Esophagus muscularis mucosa (tissue), 4 donors: Measurements from ENCODE around the gene SDF2. TPM values are rescaled to one million over a fixed set of nuclear protein-coding genes. Genes with fewer than 3 reads are reported as not detected.

Experiments used
- DNase-seq: peaks from one replicate; pipeline ENCODE4 v3.0.0-alpha.2; 2017; ENCODE audit errors: extremely low spot score
- H3K27ac ChIP-seq, 4 donors: fragments of 200-600 bp; sonication (generic); replicated peaks in 1 of 4; 1 replicate in 3 of 4; 2 replicates in 1 of 4; pipeline ENCODE4 v1.5.1; 2016 to 2019; ENCODE audit warnings: mild to moderate bottlenecking in 1 of 4
- H3K27me3 ChIP-seq, 4 donors: fragments of 200-600 bp; sonication (generic); one replicate each; pipeline versions ENCODE4 v1.5.1 to v1.6.0; 2016 to 2019
- H3K36me3 ChIP-seq, 4 donors: fragments of 200-600 bp; sonication (generic); one replicate each; pipeline ENCODE4 v1.5.1; 2016 to 2019
- H3K4me1 ChIP-seq, 4 donors: fragments of 200-600 bp; sonication (generic); one replicate each; pipeline ENCODE4 v1.5.1; 2016 to 2019
- H3K4me3 ChIP-seq, 4 donors: fragments of 200-600 bp; sonication (generic); 1 replicate in 2 of 4; 2 replicates in 2 of 4; pipeline ENCODE4 v1.5.1; 2016 to 2019; ENCODE audit warnings: mild to moderate bottlenecking in 4 of 4, moderate library complexity in 1 of 4
- H3K9me3 ChIP-seq, 4 donors: fragments of 200-600 bp; sonication (generic); 1 replicate in 3 of 4; 2 replicates in 1 of 4; pipeline ENCODE4 v1.5.1; 2016 to 2019
- EP300 ChIP-seq: sonication (generic); formaldehyde crosslinking; IDR thresholded peaks from one replicate; pipeline ENCODE4 v1.6.1; 2017; ENCODE audit warnings: antibody characterized with exemption
- POLR2A ChIP-seq: fragments of 450-650 bp; IDR thresholded peaks from one replicate; pipeline ENCODE4 v1.6.1; 2017; ENCODE audit warnings: antibody characterized with exemption, moderate library complexity, mild to moderate bottlenecking, low read depth
- POLR2AphosphoS5 ChIP-seq, 2 donors: sonication (generic); formaldehyde crosslinking; IDR thresholded peaks; one replicate each; pipeline ENCODE4 v1.6.1; 2017; ENCODE audit warnings: antibody characterized with exemption in 2 of 2
- WGBS: methylation state at CpG from one replicate; pipeline ENCODE4 v1.1.5; 2018; 5-methylcytosine and 5-hydroxymethylcytosine counted together
- intact Hi-C: fragments of 100-400 bp; cut with DNase I; formaldehyde crosslinking; loops from one replicate; pipeline ENCODE4 v1.15.1; 2023
- total RNA-seq, 4 donors: library from RNA; depleted of rRNA; stranded (reverse); fragments of >200 nt; gene quantifications; one replicate each; pipeline versions ENCODE4 v1.1.0 to v1.2.1, GENCODE V29; 2016
- TF ChIP-seq, protein P1 (sequence below), 3 experiments: fragments of 200-600 bp in 2 of 3; fragments of 450-650 bp in 1 of 3; sonication (generic) in 2 of 3; IDR thresholded peaks; one replicate each; pipeline ENCODE4 v1.5.1; 2017 to 2019; ENCODE audit warnings: antibody characterized with exemption in 3 of 3, mild to moderate bottlenecking in 2 of 3, moderate library complexity in 1 of 3

SDF2 gene
- total RNA-seq, 4 donors from 2014 or later, result 39.1 to 46.7 (median 42.6) TPM

DNA sequence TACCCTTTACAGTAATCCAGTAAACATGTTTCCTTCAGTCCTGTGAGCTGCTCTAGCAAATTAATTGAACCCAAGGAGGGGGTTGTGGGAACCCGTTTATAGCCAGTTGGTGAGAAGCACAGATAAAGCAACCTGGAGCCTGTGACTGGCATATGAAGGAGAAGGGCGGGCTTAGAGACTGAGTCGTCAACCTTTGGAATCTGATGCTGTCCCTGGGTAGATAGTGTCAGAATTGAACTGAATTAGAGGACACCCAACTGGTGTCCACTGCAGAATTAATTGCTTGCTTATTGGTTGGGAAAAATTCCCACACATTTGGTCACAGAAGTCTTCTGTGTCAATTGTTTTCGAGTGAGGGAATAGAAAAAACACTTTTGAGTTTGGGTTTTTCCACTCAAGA lies 34.9 kb downstream of the SDF2 start:
- H3K27me3 ChIP-seq, result no peaks in the 10 kb centered on the region
- TF ChIP-seq, protein P1, sequence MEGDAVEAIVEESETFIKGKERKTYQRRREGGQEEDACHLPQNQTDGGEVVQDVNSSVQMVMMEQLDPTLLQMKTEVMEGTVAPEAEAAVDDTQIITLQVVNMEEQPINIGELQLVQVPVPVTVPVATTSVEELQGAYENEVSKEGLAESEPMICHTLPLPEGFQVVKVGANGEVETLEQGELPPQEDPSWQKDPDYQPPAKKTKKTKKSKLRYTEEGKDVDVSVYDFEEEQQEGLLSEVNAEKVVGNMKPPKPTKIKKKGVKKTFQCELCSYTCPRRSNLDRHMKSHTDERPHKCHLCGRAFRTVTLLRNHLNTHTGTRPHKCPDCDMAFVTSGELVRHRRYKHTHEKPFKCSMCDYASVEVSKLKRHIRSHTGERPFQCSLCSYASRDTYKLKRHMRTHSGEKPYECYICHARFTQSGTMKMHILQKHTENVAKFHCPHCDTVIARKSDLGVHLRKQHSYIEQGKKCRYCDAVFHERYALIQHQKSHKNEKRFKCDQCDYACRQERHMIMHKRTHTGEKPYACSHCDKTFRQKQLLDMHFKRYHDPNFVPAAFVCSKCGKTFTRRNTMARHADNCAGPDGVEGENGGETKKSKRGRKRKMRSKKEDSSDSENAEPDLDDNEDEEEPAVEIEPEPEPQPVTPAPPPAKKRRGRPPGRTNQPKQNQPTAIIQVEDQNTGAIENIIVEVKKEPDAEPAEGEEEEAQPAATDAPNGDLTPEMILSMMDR (IDR thresholded peaks at IDR 0.05), result no peak
- TF ChIP-seq EP300, result no peak
- H3K9me3 ChIP-seq, result no peaks in the 10 kb centered on the region
- H3K27ac ChIP-seq, result no peak overlapping the region
- H3K36me3 ChIP-seq, result peaks cover 38 to 97% (median 85%) of the 10 kb centered on the region in 4 donors
- no peaks in the 10 kb centered on the region for H3K4me1 ChIP-seq
- H3K4me3 ChIP-seq, result no peak overlapping the region
- WGBS, result 93% methylated on average over 4 of the region's 4 CpGs
- DNase-seq, result no peak
- intact Hi-C loops, result no loop called here

GRCh38 chr17:28624148-28624547 lies 37.6 kb downstream of the SDF2 start:
- no peak overlapping the region for H3K4me3 ChIP-seq
- no peaks in the 10 kb centered on the region for H3K4me1 ChIP-seq
- WGBS, result 95% methylated on average over 2 of the region's 2 CpGs
- H3K27ac ChIP-seq, result no peak overlapping the region
- H3K9me3 ChIP-seq, result no peaks in the 10 kb centered on the region
- intact Hi-C loops, result no loop called here
- H3K36me3 ChIP-seq, result peaks cover 52 to 97% (median 86%) of the 10 kb centered on the region in 4 donors
- TF ChIP-seq POLR2A, result no peak
- TF ChIP-seq, protein P1 (IDR thresholded peaks at IDR 0.05), result no peak
- TF ChIP-seq POLR2AphosphoS5 (IDR thresholded peaks at IDR 0.05), result no peak
- no peak for TF ChIP-seq EP300
- no peaks in the 10 kb centered on the region for H3K27me3 ChIP-seq
- no peak for DNase-seq

- 89% methylated on average over 4 of the region's 4 CpGs for WGBS
- TF ChIP-seq POLR2A, result no peak
- no peak for TF ChIP-seq EP300
- TF ChIP-seq POLR2AphosphoS5 (IDR thresholded peaks at IDR 0.05), result no peak
- TF ChIP-seq, protein P1 (IDR thresholded peaks at IDR 0.05), result no peak
- H3K9me3 ChIP-seq, result no peaks in the 10 kb centered on the region
- intact Hi-C loops, result no loop called here
- peaks cover 57 to 97% (median 88%) of the 10 kb centered on the region in 4 donors for H3K36me3 ChIP-seq
- no peaks in the 10 kb centered on the region for H3K4me1 ChIP-seq
- no peak overlapping the region for H3K27ac ChIP-seq
- H3K27me3 ChIP-seq, result no peaks in the 10 kb centered on the region
- no peak overlapping the region for H3K4me3 ChIP-seq
- DNase-seq, result no peak
Measured at GRCh38 chr17:28623696-28624095, 38.0 kb downstream of the SDF2 start.

DNA sequence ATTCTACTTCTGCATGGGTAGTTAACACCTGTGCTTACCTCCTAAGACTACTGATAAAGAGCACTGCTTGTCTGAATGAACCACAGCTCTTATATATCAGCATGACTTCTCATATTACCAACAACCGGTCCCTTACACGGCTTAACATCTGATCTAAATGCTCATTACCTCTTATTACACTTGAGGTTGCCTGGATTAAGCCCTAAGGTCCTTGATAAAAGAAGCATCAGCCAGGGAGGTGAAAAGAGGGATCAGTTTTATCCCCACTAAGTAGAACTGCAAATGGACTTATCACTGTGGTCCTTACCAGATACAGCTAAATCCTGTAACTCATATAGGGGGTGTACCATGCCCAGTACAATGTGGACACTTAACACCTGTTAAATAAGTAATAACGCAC lies 39.5 kb downstream of the SDF2 start:
- H3K36me3 ChIP-seq, result peaks cover 72 to 97% (median 89%) of the 10 kb centered on the region in 4 donors
- WGBS, result 97% methylated on average over 3 of the region's 3 CpGs
- no peak overlapping the region for H3K27ac ChIP-seq
- no peaks in the 10 kb centered on the region for H3K27me3 ChIP-seq
- no peak for TF ChIP-seq POLR2A
- TF ChIP-seq POLR2AphosphoS5 (IDR thresholded peaks at IDR 0.05), result no peak
- no peak for TF ChIP-seq EP300
- TF ChIP-seq, protein P1 (IDR thresholded peaks at IDR 0.05), result no peak
- intact Hi-C loops, result no loop called here
- H3K9me3 ChIP-seq, result no peaks in the 10 kb centered on the region
- no peaks in the 10 kb centered on the region for H3K4me1 ChIP-seq
- DNase-seq, result no peak
- H3K4me3 ChIP-seq, result no peak overlapping the region

- DNase-seq, result no peak
- H3K27ac ChIP-seq, result no peak overlapping the region
- H3K4me1 ChIP-seq, result no peaks in the 10 kb centered on the region
- intact Hi-C loops, result no loop called here
- no peaks in the 10 kb centered on the region for H3K27me3 ChIP-seq
- no peak overlapping the region for H3K4me3 ChIP-seq
- no peaks in the 10 kb centered on the region for H3K9me3 ChIP-seq
- WGBS, result 65% methylated on average over 2 of the region's 2 CpGs
- TF ChIP-seq, protein P1 (IDR thresholded peaks at IDR 0.05), result no peak
- TF ChIP-seq POLR2AphosphoS5 (IDR thresholded peaks at IDR 0.05), result no peak
- no peak for TF ChIP-seq POLR2A
- TF ChIP-seq EP300, result no peak
- peaks cover 93 to 100% (median 96%) of the 10 kb centered on the region in 4 donors for H3K36me3 ChIP-seq
Measured at GRCh38 chr17:28620010-28620409, 41.7 kb downstream of the SDF2 start.
